Measurements from ENCODE around the gene S1PR2. TPM values are rescaled to one million over a fixed set of nuclear protein-coding genes. Genes with fewer than 3 reads are reported as not detected.
A peak's percentile ranks its signal among the peaks of the same experiment; 100 is the strongest.
"Not testable (repeated sequence)": the region's sequence is repeated elsewhere in the genome, so short reads cannot be mapped to it uniquely, and the experiment has no call there.

Gene S1PR2
- total RNA-seq, 1 donor from 2014 or later, result 24.3 TPM

DNA sequence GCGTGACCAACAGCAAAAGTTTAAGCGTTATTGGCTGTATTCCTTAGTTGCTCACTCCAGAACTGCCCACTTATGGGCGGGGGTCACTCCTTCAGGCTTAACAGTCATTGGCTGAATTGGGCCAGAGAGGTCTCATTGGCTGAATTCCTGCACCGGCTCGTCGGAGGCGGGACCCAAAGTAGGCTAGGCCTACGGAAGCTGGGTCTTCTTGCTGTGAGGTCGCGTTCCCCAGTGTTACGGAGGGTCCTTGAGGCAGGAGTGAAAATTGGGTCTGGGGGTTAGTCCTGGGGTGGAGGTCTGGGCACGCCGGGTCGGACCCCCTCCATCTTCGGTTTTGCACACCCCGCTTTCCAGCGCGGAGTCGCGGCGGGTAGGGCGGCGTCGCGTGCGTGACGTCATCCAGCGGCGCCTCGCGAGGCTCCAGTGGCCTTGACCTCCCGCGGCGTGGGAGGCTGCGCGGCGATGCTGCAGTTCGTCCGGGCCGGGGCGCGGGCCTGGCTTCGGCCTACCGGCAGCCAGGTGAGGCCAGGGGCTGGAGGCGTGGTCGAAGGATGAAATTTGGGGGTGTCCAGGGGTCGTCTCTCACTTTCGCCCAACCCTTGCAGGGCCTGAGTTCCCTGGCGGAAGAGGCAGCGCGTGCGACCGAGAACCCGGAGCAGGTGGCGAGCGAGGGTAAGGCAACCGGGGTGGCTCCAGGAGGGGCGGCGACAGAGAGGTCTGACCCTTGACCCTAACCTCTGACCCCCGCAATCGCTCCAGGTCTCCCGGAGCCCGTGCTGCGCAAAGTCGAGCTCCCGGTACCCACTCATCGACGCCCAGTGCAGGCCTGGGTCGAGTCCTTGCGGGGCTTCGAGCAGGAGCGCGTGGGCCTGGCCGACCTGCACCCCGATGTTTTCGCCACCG is 20.9 kb upstream of the S1PR2 start, which contains the start of gene MRPL4:
MRPL4 (plus strand) TSS at position 423 of the 903 bp plus-strand sequence; CDS start at position 463, 40 bp downstream.
- H3K9me3 ChIP-seq, result no peaks in the 10 kb centered on the region
- H3K27me3 ChIP-seq, result no peaks in the 10 kb centered on the region
- TF ChIP-seq, protein P1, sequence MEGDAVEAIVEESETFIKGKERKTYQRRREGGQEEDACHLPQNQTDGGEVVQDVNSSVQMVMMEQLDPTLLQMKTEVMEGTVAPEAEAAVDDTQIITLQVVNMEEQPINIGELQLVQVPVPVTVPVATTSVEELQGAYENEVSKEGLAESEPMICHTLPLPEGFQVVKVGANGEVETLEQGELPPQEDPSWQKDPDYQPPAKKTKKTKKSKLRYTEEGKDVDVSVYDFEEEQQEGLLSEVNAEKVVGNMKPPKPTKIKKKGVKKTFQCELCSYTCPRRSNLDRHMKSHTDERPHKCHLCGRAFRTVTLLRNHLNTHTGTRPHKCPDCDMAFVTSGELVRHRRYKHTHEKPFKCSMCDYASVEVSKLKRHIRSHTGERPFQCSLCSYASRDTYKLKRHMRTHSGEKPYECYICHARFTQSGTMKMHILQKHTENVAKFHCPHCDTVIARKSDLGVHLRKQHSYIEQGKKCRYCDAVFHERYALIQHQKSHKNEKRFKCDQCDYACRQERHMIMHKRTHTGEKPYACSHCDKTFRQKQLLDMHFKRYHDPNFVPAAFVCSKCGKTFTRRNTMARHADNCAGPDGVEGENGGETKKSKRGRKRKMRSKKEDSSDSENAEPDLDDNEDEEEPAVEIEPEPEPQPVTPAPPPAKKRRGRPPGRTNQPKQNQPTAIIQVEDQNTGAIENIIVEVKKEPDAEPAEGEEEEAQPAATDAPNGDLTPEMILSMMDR (IDR thresholded peaks at IDR 0.05), result no peak
- H3K4me3 ChIP-seq, result peak within 1 kb of the TSS; percentile 68 to 94
- H3K27ac ChIP-seq, result peak within 1 kb of the TSS; percentile 68 to 71
- DNase-seq (ENCODE audit: low spot score in 2 of 2), result peak; percentile 93 to 99
- peaks cover 6 to 7% of the 10 kb centered on the region in 2 donors for H3K4me1 ChIP-seq
- H3K36me3 ChIP-seq, result peaks cover 16 to 34% of the 10 kb centered on the region in 2 donors
- intact Hi-C loops (cut with DNase I), result loop anchor here (2.0 to 5.0 kb wide), 7 partner anchors 21 to 320 kb away; partner anchors contain the start of genes RAVER1, S1PR2 and TYK2

DNA sequence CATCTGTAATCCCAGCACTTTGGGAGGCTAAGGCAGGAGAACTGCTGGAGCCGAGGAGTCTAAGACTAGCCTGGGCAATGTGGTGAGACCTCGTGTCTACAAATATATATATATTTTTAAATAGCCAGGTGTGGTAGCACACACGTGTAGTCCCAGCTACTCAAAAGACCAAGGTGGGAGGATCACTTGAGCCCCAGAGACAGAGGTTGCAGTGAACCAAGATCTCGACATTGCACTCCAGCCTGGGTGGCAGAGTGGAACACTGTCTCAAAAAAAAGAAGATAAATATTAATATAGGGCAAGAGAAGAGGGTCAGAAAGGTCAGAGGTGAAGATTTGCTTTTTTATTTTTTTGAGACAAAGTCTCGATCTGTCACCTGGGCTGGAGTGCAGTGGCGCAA is 15.4 kb upstream of the S1PR2 start:
- no peak overlapping the region for H3K4me3 ChIP-seq
- no peaks in the 10 kb centered on the region for H3K36me3 ChIP-seq
- H3K9me3 ChIP-seq, result no peaks in the 10 kb centered on the region
- intact Hi-C loops (cut with DNase I), result no loop called here
- no peak overlapping the region for H3K27ac ChIP-seq
- no peaks in the 10 kb centered on the region for H3K27me3 ChIP-seq
- DNase-seq (ENCODE audit: low spot score in 2 of 2), result no peak
- TF ChIP-seq, protein P1 (IDR thresholded peaks at IDR 0.05), result no peak
- no peaks in the 10 kb centered on the region for H3K4me1 ChIP-seq

GRCh38 chr19:10245189-10245939 is 14.2 kb upstream of the S1PR2 start:
- no peak for DNase-seq (ENCODE audit: low spot score in 2 of 2)
- intact Hi-C loops (cut with DNase I), result no loop called here
- no peaks in the 10 kb centered on the region for H3K9me3 ChIP-seq

GRCh38 chr19:10243606-10244005 is 12.5 kb upstream of the S1PR2 start:
- no peak for DNase-seq (ENCODE audit: low spot score in 2 of 2)
- no peaks in the 10 kb centered on the region for H3K36me3 ChIP-seq
- no peaks in the 10 kb centered on the region for H3K4me1 ChIP-seq
- intact Hi-C loops (cut with DNase I), result no loop called here
- H3K27me3 ChIP-seq, result no peaks in the 10 kb centered on the region
- no peak overlapping the region for H3K27ac ChIP-seq
- TF ChIP-seq, protein P1 (IDR thresholded peaks at IDR 0.05), result no peak
- no peak overlapping the region for H3K4me3 ChIP-seq
- H3K9me3 ChIP-seq, result no peaks in the 10 kb centered on the region

More at GRCh38 chr19:10245189-10245939, 14.2 kb upstream of the S1PR2 start:
- H3K4me3 ChIP-seq, result no peak overlapping the region
- TF ChIP-seq, protein P1 (IDR thresholded peaks at IDR 0.05), result no peak
- H3K27me3 ChIP-seq, result no peaks in the 10 kb centered on the region
- H3K27ac ChIP-seq, result no peak overlapping the region
- no peaks in the 10 kb centered on the region for H3K36me3 ChIP-seq
- H3K4me1 ChIP-seq, result no peaks in the 10 kb centered on the region

GRCh38 chr19:10241826-10242449 is 10.8 kb upstream of the S1PR2 start:
- H3K36me3 ChIP-seq; H3K9me3 ChIP-seq; H3K27ac ChIP-seq; H3K27me3 ChIP-seq; DNase-seq (ENCODE audit: low spot score in 2 of 2); H3K4me3 ChIP-seq; H3K4me1 ChIP-seq; intact Hi-C loops (cut with DNase I): not testable (repeated sequence)
